HAP-1 (cell line): ENCODE data around the gene PLEKHM1.

Source experiments
- DNase-seq, 2 experiments: peaks; one replicate each; pipeline ENCODE4 v3.0.0-alpha.2; 2016 to 2020; ENCODE audit warnings: low spot score in 2 of 2
- H3K27me3 ChIP-seq: fragments of 250-450 bp; sonication (Bioruptor Pico); 2 replicates; pipeline ENCODE4 v1.5.1; 2020; ENCODE audit warnings: low read depth, mild to moderate bottlenecking, moderate library complexity
- H3K36me3 ChIP-seq: fragments of 250-450 bp; sonication (Bioruptor Pico); replicated peaks from 2 replicates; pipeline ENCODE4 v1.5.1; 2020; ENCODE audit warnings: mild to moderate bottlenecking
- H3K4me1 ChIP-seq: fragments of 250-450 bp; sonication (Bioruptor Pico); 2 replicates; pipeline ENCODE4 v1.5.1; 2020; ENCODE audit warnings: mild to moderate bottlenecking
- H3K4me3 ChIP-seq: fragments of 250-450 bp; sonication (Bioruptor Pico); 2 replicates; pipeline ENCODE4 v1.5.1; 2020; ENCODE audit warnings: mild to moderate bottlenecking, moderate library complexity
- H3K9me3 ChIP-seq: fragments of 250-450 bp; sonication (Bioruptor Pico); 2 replicates; pipeline ENCODE4 v1.5.1; 2020; ENCODE audit warnings: mild to moderate bottlenecking, moderate library complexity
- in situ Hi-C: fragments of 300-500 bp; cut with MboI; formaldehyde crosslinking; loops from 3 replicates; pipeline ENCODE4 v1.14.3; 2020; ENCODE audit warnings: low sequenced_read_pairs, inconsistent platforms, mixed read lengths

PLEKHM1 gene

DNA sequence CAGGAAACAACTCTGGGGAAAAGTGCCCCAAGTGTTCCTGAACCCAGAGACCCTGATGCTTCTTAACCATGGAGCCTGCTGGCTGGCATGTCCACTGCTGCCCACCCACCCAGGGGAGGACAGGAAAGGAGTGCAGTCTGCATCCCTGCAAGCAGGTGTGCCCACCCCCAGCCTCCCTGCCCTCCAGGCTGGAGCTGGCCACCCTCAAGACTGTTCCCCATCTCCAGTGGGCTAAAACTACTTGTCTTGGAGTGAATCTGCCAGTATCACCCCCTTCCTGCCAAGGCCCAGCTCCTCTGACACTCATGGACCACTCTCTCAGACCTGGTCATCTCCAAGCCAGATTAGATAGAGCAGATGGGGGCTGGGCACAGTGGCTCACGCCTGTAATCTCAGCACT lies 87.6 kb downstream of the PLEKHM1 start:
- H3K9me3 ChIP-seq: no peaks in the 10 kb centered on the region
- no peaks in the 10 kb centered on the region for H3K27me3 ChIP-seq
- H3K4me3 ChIP-seq: no peak overlapping the region
- in situ Hi-C loops: no loop called here
- H3K4me1 ChIP-seq: no peaks in the 10 kb centered on the region
- DNase-seq: no peak
- no peaks in the 10 kb centered on the region for H3K36me3 ChIP-seq

GRCh38 chr17:45398800-45399199 lies 91.7 kb downstream of the PLEKHM1 start:
- H3K9me3 ChIP-seq: no peaks in the 10 kb centered on the region
- no peaks in the 10 kb centered on the region for H3K36me3 ChIP-seq
- no peak overlapping the region for H3K4me3 ChIP-seq
- no peak for DNase-seq
- no peaks in the 10 kb centered on the region for H3K27me3 ChIP-seq
- H3K4me1 ChIP-seq: no peaks in the 10 kb centered on the region
- in situ Hi-C loops: no loop called here

- in situ Hi-C loops: no loop called here
- Histone ChIP-seq H3K9me3 (no peaks in the 10 kb centered on the region), H3K4me1 (no peaks in the 10 kb centered on the region), H3K36me3 (no peaks in the 10 kb centered on the region), H3K4me3 (no peak overlapping the region), H3K27me3 (no peaks in the 10 kb centered on the region)
- DNase-seq: no peak
Measured at GRCh38 chr17:45397796-45398195, 92.7 kb downstream of the PLEKHM1 start.

DNA sequence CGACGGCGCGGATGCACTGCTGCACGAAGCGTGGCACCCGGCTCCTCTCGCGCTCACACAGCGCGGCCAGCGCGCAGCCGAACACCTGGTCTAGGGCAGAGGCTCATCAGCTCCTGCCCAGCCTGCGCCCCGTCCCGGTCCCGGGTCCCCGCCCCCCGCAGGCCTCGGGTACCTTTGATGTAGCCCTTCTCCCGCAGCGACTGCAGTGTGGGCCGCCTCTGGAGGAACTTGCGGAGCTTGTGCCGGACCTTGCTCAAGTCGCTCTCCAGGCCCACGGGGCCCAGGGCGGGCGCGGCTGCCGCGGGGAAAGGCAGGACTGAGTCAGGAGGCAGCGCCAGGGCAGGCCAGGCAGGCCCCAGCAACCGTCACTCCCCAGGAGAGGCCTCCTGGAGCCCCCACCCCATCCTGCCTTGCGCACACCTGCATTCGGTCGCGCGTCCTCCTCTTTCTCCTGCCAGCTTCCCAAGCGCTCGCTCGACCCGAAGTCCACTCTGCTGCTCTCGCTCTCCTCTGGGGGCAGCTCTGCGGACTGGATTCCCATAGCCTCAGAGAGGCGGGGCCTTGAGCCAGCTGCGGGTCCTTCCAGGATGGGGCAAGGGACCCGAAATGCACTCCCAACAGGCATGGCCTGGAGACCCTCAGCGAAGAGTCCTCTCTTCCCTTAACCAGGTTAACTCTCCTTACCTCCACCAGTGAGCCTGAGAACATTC lies 93.9 kb downstream of the PLEKHM1 start:
- in situ Hi-C loops: no loop called here
- DNase-seq: no peak
- H3K36me3 ChIP-seq: no peaks in the 10 kb centered on the region
- H3K27me3 ChIP-seq: no peaks in the 10 kb centered on the region
- no peaks in the 10 kb centered on the region for H3K9me3 ChIP-seq
- no peaks in the 10 kb centered on the region for H3K4me1 ChIP-seq
- H3K4me3 ChIP-seq: no peak overlapping the region

GRCh38 chr17:45395569-45396415 lies 94.7 kb downstream of the PLEKHM1 start:
- Histone ChIP-seq H3K36me3 (no peaks in the 10 kb centered on the region), H3K4me3 (no peak overlapping the region)
- in situ Hi-C loops: no loop called here

DNA sequence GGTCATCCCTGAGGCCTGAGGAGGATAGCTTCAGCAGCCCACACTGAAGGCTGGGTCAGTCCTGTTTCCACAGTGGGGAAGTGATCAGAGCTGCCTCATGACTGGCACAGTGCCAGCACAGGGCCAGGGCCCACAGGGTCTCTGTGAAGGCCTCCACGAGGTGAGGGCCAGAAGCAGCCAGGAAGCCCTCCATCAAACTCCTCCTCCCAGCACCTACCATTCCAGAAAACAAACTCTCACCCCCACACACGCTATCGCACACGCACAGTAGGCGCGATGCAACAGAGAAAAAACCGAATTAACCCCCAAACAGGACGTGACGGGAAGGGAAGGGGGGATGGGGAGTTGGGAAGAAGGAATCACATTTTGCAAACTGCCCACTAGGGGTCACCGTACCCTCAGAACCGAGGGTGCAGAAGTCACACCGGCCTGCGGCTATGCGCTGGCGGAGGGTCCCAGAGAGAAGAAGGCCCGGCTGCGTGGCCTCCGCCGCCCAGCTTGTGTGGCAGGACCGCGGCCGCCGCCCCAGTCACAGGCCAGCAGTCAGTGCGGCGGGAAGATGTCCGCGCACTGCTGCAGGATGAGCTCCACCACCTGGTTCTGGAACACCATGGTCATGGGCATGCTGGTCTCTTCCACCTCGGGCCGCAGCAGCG lies 95.5 kb downstream of the PLEKHM1 start:
- peak; percentile 62 to 85 for DNase-seq
- Histone ChIP-seq H3K4me1 (no peaks in the 10 kb centered on the region), H3K36me3 (no peaks in the 10 kb centered on the region), H3K4me3 (no peak overlapping the region), H3K9me3 (no peaks in the 10 kb centered on the region), H3K27me3 (no peaks in the 10 kb centered on the region; the same call in 1 of the 2 replicates)
- in situ Hi-C loops: no loop called here

More at GRCh38 chr17:45395569-45396415, 94.7 kb downstream of the PLEKHM1 start:
- no peaks in the 10 kb centered on the region for H3K9me3 ChIP-seq
- no peaks in the 10 kb centered on the region for H3K27me3 ChIP-seq
- H3K4me1 ChIP-seq: no peaks in the 10 kb centered on the region
- DNase-seq: no peak

DNA sequence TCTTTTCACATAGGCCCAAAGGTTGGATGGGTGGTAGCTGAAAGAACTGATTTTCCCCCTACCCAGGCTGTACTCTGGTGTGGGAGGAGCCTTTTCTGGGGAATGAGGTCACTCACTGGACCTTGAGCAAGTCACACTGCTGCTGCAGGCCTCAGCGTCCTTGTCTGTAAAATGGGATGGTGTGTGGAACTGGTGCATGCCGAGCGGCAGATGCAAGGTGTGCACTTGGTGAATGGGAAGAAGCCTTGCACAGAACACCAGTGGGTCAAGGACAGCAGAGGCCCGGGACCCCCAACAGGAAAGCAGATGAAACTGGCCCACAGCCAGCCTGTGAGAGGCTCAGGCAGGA lies 96.0 kb downstream of the PLEKHM1 start:
- H3K4me1 ChIP-seq: no peaks in the 10 kb centered on the region
- no peak for DNase-seq
- in situ Hi-C loops: no loop called here
- no peak overlapping the region for H3K4me3 ChIP-seq
- H3K9me3 ChIP-seq: no peaks in the 10 kb centered on the region
- H3K27me3 ChIP-seq: peaks cover 4% of the 10 kb centered on the region
- H3K36me3 ChIP-seq: no peaks in the 10 kb centered on the region

DNA sequence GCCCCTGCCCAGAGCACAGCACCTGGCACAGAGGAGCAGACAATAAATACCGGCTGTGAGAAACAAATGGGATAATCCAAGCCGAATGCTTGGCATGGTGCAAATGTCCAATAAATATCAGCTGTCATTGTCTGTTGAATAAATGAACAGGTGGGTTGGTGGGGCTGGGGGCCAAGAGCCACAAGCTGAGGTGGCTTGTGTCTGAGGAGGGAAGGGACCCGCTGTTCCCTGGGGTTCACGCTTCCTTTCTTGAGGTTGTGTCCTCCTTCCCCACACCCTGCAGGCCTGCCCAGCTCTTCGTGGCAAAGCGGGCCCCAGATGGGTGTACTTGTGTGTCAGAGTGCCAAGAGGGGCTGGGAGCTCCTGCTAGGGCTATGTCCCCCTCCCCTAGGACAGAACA lies 96.4 kb downstream of the PLEKHM1 start:
- in situ Hi-C loops: no loop called here

GRCh38 chr17:45393411-45393810 lies 97.1 kb downstream of the PLEKHM1 start:
- peaks cover 8% of the 10 kb centered on the region for H3K27me3 ChIP-seq
- no peak for DNase-seq
- H3K4me3 ChIP-seq: no peak overlapping the region
- H3K36me3 ChIP-seq: no peaks in the 10 kb centered on the region
- H3K4me1 ChIP-seq: no peaks in the 10 kb centered on the region
- in situ Hi-C loops: no loop called here
- H3K9me3 ChIP-seq: no peaks in the 10 kb centered on the region

More for the DNA sequence above, 96.4 kb downstream of the PLEKHM1 start:
- DNase-seq: no peak
- Histone ChIP-seq H3K9me3 (no peaks in the 10 kb centered on the region), H3K4me1 (no peaks in the 10 kb centered on the region), H3K4me3 (no peak overlapping the region), H3K27me3 (peaks cover 6% of the 10 kb centered on the region), H3K36me3 (no peaks in the 10 kb centered on the region)

DNA sequence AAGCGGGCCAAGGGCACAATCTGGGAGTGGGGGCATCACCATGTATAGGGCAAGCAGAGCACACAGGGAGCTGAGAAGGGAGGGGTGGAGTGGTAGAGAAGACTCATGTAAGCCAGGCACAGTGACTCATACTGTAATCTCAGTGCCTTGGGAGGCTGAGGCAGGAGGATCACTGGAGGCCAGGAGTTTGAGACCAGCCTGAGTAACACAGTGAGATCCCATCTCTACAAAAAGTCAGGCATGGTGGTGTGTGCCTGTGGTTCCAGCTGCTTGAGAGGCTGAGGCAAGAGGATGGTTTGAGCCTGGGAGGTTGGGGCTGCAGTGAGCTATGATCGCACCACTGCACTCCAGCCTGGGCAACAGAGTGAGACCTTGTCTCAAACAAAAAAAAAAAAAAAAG lies 98.6 kb downstream of the PLEKHM1 start:
- H3K9me3 ChIP-seq: no peaks in the 10 kb centered on the region
- in situ Hi-C loops: no loop called here
- no peak for DNase-seq
- H3K27me3 ChIP-seq: peaks cover 9% of the 10 kb centered on the region
- no peaks in the 10 kb centered on the region for H3K36me3 ChIP-seq
- H3K4me1 ChIP-seq: no peaks in the 10 kb centered on the region
- no peak overlapping the region for H3K4me3 ChIP-seq

- no peak overlapping the region for H3K4me3 ChIP-seq
- no peak for DNase-seq
- H3K9me3 ChIP-seq: no peaks in the 10 kb centered on the region
- in situ Hi-C loops: no loop called here
- no peaks in the 10 kb centered on the region for H3K36me3 ChIP-seq
- H3K27me3 ChIP-seq: peaks cover 9% of the 10 kb centered on the region
- no peaks in the 10 kb centered on the region for H3K4me1 ChIP-seq
Measured at GRCh38 chr17:45391291-45391690, 99.2 kb downstream of the PLEKHM1 start.

DNA sequence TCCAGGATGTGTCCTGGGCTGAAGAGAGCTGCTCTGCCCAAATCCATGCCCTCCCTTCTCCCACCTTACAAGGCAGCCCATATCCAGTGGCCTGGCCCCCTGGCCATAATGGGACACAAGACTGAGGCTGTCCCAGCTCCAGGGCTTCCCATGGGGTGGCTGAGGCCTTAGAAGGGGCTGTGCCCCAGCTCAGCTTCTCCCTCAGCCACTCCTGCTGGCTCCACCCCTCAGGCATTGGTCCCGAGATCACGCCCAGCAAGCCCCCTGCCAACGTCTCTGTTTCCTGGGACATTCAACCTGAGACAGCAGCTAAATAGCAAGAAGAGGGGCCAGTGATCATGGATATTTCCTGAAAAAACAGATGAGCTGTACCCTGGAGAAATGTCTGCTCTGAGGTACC lies 101.2 kb downstream of the PLEKHM1 start:
- no peak overlapping the region for H3K4me3 ChIP-seq
- DNase-seq: no peak
- H3K27me3 ChIP-seq: peaks cover 9% of the 10 kb centered on the region
- H3K36me3 ChIP-seq: no peaks in the 10 kb centered on the region
- in situ Hi-C loops: loop anchor here (5.0 kb wide), 1 partner anchor 172 kb away; no protein-coding TSS in a partner anchor
- no peaks in the 10 kb centered on the region for H3K9me3 ChIP-seq
- no peaks in the 10 kb centered on the region for H3K4me1 ChIP-seq

- no peaks in the 10 kb centered on the region for H3K9me3 ChIP-seq
- no peak overlapping the region for H3K4me3 ChIP-seq
- in situ Hi-C loops: loop anchor here (5.0 kb wide), 1 partner anchor 171 kb away; no protein-coding TSS in a partner anchor
- no peak for DNase-seq
- H3K36me3 ChIP-seq: no peaks in the 10 kb centered on the region
- peaks cover 9% of the 10 kb centered on the region for H3K27me3 ChIP-seq
- no peaks in the 10 kb centered on the region for H3K4me1 ChIP-seq
Measured at GRCh38 chr17:45388604-45389325, 101.8 kb downstream of the PLEKHM1 start.
